Lower leg skin (tissue), 3 donors: Measurements from ENCODE around the gene TBL3.

Experiments
- CTCF ChIP-seq, 3 donors: fragments of 450-650 bp; IDR thresholded peaks; one replicate each; pipeline ENCODE4 v1.5.1; 2016; ENCODE audit warnings: antibody characterized with exemption in 3 of 3, mild to moderate bottlenecking in 3 of 3, moderate library complexity in 2 of 3
- POLR2A ChIP-seq, 2 donors: fragments of 450-650 bp; IDR thresholded peaks; one replicate each; pipeline ENCODE4 v1.6.1; 2016 to 2017; ENCODE audit warnings: antibody characterized with exemption in 2 of 2, mild to moderate bottlenecking in 1 of 2, moderate library complexity in 1 of 2

GRCh38 chr16:1974157-1975070, 2.6 kb downstream of the TBL3 start:
- no peak for TF ChIP-seq POLR2A (IDR thresholded peaks at IDR 0.05)
- no peak for TF ChIP-seq CTCF (IDR thresholded peaks at IDR 0.05)
